22Rv1 (cell line): ENCODE data around the gene TCP11.
A peak's percentile ranks its signal among the peaks of the same experiment; 100 is the strongest.

Experiments
- H3K27ac ChIP-seq: fragments of 450-650 bp; 2 replicates; pipeline ENCODE4 v1.5.1; 2017
- CTCF ChIP-seq: fragments of 450-650 bp; IDR thresholded peaks from 2 replicates; pipeline ENCODE4 v1.5.1; 2017; ENCODE audit warnings: mild to moderate bottlenecking
- ZFX ChIP-seq: fragments of 450-650 bp; IDR thresholded peaks from 2 replicates; pipeline ENCODE4 v1.6.1; 2017; ENCODE audit warnings: antibody characterized with exemption, borderline replicate concordance

Gene TCP11

GRCh38 chr6:35147486-35147885, 6.3 kb upstream of the TCP11 start:
- no peak for TF ChIP-seq ZFX
- no peak overlapping the region for H3K27ac ChIP-seq

DNA sequence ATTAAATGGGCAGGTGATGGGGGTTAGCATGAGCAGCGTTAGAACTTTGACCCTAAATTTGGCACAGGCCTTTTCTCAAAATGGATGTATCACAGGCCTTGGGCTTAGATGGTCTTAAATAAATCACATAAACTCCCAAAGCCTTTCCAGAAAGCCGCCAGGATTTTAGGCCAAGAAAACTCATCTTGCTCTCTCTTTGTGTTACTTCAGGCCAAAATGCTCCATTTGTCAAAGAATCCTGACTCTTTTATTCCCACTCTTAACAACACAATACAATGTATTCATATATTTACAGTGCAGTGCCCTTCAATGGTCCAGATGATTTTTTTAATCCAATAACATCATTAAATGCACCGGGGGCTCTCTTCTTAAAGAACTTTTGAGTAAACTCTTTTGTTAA, 5.9 kb upstream of the TCP11 start:
- H3K27ac ChIP-seq = no peak overlapping the region
- TF ChIP-seq ZFX (no peak), CTCF (no peak)

- TF ChIP-seq ZFX (no peak), CTCF (peak; percentile 63)
- no peak overlapping the region for H3K27ac ChIP-seq
Observed at GRCh38 chr6:35146453-35146852, 5.3 kb upstream of the TCP11 start.

- no peak overlapping the region for H3K27ac ChIP-seq
- TF ChIP-seq ZFX (no peak), CTCF (no peak)
Observed at GRCh38 chr6:35145757-35146156, 4.6 kb upstream of the TCP11 start.

- no peak for TF ChIP-seq ZFX
- TF ChIP-seq CTCF = no peak
- no peak overlapping the region for H3K27ac ChIP-seq
Observed at GRCh38 chr6:35142588-35143569, 1.7 kb upstream of the TCP11 start.

DNA sequence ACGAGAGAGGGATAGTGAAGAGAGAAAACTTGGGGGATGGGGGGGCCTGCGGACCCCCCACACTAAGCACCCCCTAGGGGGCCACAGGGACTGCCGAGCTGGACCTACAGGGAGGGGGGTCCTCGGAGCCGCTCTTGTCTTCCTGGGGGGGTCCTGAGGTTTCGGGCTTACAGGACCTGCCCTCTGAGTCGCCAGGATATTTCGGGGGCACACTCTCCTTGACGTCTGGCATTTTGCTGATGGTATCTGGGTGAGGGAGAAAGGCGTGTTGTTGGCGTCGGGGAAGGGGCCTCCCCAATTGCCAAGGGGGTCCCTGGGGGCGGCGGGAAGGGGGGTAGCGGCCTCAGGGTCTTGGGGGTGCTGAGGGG, 516 bp downstream of the TCP11 start:
- no peak overlapping the region for H3K27ac ChIP-seq
- TF ChIP-seq ZFX (no peak), CTCF (no peak)

DNA sequence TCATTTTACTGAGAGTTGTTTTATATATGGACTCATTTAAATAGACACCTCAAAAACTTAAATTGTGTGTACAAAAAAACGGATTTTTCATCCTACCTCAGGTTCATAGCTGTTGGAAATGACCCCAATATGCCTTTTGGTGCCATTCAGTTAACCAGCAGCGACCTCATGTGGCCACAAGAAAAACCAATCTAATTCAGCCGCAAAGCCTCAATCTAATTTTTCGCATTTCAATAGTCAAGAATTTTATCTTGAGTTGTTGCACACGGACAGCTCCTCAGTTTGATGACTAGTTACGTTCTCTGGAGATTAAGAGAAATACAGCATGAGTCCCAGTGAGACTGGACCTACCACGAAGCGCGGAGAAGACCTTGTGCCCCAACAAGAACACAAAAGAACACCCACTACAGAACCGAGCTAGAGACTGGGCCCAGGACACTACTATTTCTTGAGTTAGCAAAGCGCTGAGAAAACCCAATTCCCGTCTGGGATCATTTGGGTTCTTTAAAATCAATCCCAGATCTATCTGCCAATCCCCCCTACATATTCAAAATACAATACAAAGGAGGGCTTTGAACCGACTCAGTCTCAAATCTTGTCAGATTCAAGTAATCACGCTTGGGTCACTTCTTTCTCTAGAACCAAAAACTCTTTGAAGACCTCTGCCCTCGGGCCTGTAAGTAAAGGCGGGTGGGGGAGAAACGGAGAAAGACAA, 1.1 kb downstream of the TCP11 start:
- TF ChIP-seq CTCF = peak; percentile 88
- no peak for TF ChIP-seq ZFX
- H3K27ac ChIP-seq = no peak overlapping the region
